ENCODE measurements around the gene C2CD4D.

- TF ChIP-seq STAG1 (CRISPR knock-in tag; IDR thresholded peaks at IDR 0.05) = no peak
- TF ChIP-seq HMGA1 (CRISPR knock-in tag; conservative IDR thresholded peaks at IDR 0.05) = no peak
- no peak for TF ChIP-seq ZNF251 (CRISPR knock-in tag; IDR thresholded peaks at IDR 0.05)
- TF ChIP-seq USF2 (IDR thresholded peaks at IDR 0.05; ENCODE audit: low read depth, low read length) = no peak
- no peak for TF ChIP-seq USF2 (CRISPR knock-in tag; IDR thresholded peaks at IDR 0.05; ENCODE audit: borderline replicate concordance)
- TF ChIP-seq POLR2AphosphoS5 (IDR thresholded peaks at IDR 0.05; ENCODE audit: low read depth, low read length) = no peak
- no peak for TF ChIP-seq BRCA1 (CRISPR knock-in tag; IDR thresholded peaks at IDR 0.05)
- no peak for TF ChIP-seq CTCF (CRISPR knock-in tag; IDR thresholded peaks at IDR 0.05)
- no peak for TF ChIP-seq GABPB1 (CRISPR knock-in tag; IDR thresholded peaks at IDR 0.05)
- TF ChIP-seq ZNF629 (CRISPR knock-in tag; conservative IDR thresholded peaks at IDR 0.05) = no peak
- no peak for TF ChIP-seq REST (IDR thresholded peaks at IDR 0.05; ENCODE audit: borderline replicate concordance in 1 of 2, low read depth in 1 of 2, low read length in 2 of 2)
- no peak for TF ChIP-seq ZNF580 (CRISPR knock-in tag; IDR thresholded peaks at IDR 0.05; ENCODE audit: borderline replicate concordance, low read depth)
Measured at GRCh38 chr1:151855933-151856332, 16.3 kb upstream of the C2CD4D start.

All from HepG2 (cell line).